C1 segment of cervical spinal cord (tissue), 14 donors: ENCODE results near the gene ZBBX.
"Not testable (repeated sequence)": the region's sequence is repeated elsewhere in the genome, so short reads cannot be mapped to it uniquely, and the experiment has no call there.

Experiments
- DNase-seq, 14 donors: peaks; one replicate each; lab custom pipeline; 2025; lab: John Stamatoyannopoulos, UW

Gene ZBBX, protein sequence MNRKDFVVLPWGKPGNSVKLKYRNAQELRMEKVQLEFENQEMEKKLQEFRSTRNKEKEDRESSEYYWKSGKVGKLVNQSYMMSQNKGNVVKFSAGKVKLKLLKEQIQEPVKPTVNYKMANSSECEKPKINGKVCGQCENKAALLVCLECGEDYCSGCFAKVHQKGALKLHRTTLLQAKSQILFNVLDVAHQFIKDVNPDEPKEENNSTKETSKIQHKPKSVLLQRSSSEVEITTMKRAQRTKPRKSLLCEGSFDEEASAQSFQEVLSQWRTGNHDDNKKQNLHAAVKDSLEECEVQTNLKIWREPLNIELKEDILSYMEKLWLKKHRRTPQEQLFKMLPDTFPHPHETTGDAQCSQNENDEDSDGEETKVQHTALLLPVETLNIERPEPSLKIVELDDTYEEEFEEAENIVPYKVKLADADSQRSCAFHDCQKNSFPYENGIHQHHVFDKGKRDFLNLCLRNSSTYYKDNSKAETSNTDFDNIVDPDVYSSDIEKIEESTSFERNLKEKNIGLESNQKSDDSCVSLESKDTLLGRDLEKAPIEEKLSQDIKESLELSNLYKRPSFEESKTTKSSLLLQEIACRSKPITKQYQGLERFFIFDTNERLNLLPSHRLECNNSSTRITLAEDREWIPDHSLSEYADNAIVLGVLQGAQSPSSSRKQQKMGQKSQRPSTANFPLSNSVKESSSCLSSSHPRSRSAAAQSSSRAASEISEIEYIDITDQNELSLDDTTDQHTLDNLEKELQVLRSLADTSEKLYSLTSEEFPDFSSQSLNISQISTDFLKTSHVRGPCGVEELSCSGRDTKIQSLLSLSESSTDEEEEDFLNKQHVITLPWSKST

DNA sequence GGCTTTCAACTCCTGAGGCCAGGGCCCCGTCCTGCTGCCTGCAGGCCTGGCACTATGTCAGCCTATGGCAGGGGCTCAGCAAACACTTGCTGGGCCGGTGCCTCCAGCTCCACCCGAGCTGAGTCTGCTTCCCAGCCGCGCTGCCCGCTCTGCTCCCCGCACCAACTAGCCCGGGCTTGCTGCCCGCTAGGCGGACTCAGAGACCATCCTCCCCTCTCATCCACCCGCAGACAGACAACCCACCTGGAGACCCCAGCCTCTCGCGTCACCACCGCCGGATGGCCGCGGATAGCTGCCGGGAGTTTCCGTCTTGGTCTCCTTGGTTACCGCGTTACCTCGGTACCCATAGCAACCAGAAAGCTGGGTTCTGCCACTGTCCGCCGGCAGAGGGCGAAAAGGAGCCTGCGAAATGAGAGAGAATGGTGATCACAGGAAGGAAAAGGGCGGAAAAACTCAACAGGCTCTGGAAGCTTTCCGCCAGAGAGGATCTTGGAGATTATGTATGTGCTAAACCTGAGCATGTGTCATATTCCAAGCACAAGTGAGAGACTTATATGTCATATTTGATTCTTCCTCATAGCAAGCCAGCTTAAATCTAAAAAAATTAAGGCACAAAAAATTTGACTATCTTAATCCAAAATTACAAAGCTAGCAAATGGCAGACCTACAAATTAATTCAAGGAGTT, at the start of gene ZBBX:
TSS of gene ZBBX (minus strand) at position 294 of the 686 bp plus-strand sequence. CDS start 7,396 bp downstream, outside the sequence.
- DNase-seq: peak in 13 of 14 donors; percentile 7 to 79 (median 66)

DNA sequence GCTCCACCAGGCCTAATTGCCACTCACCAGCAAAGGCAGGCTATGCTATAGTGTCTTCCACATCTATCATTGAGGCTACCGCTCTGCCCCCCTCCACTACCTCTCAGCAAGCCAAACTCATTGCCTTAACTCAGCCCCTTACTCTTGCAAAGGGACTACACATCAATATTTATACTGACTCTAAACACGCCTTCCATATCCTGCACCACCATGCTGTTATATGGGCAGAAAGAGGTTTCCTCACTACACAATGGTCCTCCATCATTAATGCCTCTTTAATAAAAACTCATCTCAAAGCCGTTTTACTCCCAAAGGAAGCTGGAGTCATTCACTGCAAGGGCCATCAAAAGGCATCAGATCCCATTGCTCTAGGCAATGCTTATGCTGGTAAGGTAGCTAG, 46.9 kb upstream of the ZBBX start:
- not testable (repeated sequence) for DNase-seq

DNA sequence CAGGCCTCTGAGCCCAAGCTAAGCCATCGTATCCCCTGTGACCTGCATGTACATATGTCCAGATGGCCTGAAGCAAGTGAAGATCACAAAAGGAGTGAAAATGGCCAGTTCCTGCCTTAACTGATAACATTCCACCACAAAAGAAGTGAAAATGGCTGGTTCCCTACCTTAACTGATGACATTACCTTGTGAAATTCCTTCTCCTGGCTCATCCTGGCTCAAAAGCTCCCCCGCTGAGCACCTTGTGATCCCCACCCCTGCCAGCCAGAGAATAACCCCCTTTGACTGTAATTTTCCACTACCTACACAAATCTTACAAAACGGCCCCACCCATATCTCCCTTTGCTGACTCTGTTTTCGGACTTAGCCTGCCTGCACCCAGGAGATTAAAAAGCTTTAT, 42.3 kb upstream of the ZBBX start:
- not testable (repeated sequence) for DNase-seq

DNA sequence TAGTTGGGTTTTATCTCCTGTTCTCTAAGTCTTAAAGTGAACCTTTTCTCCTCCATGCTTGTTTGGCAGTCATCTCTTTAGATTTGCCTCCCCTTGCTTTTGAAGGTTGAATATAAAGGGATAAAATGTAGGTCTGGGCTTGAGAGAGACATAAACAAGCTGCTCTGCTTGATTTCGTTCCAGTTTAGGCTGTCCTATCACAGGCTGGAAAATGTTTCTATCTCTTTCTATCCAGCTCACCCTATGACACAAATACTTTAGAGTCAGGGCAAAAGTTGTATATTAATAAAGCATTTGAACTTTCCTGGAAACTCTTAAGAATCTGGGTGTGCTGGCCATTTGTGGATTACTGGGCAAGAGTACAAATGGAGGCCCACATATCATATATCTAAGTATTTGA, 29.5 kb upstream of the ZBBX start:
- no peak for DNase-seq

DNA sequence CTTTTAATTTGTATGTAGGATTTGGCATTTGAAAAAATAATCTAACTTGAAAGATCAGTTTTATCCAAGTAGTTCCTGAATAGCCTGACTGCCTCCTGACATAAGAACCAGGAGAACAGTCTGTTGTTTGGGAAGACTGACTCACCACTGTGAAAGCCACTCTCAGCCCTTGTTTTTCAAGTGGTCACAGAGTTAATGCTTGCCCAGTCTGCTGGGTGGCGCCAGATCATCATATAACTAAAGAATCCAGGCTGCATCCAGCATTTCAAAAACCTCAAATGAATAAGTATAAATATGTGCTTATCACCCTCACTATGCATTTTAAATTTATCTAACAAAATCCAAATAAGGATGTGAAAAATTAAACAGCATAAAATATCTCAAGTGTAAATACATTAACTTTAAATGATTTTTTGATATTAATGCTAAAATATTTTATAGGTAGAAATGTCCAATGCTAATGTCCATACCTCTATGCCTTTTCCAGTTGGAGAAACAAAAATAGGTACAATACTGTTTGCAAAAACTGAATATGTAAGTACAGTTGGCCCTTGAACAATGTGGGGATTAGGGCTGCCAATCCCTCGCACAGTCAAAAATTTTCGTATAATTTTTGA, 26.9 kb upstream of the ZBBX start:
- peak in 10 of 14 donors; percentile 1 to 58 (median 19) for DNase-seq

DNA sequence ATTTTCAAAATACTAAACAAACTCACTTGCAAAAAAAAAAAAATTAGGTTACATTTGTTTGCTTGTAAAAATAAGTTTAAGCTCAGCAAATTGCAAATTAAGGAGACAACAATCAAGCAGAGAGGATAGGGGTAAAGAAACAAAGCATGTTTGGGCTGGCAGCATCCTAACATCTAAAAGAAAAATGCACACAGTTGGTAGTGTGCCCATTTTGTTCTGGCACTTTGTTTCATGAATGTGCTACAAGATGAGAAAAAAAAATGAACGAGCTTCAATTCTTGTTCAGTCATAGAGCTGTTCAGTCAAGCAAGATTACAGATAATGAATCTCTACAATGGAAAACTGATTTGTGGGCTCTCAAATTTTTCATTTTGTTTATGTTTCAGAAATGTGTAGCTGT, 17.7 kb upstream of the ZBBX start:
- DNase-seq: no peak

DNA sequence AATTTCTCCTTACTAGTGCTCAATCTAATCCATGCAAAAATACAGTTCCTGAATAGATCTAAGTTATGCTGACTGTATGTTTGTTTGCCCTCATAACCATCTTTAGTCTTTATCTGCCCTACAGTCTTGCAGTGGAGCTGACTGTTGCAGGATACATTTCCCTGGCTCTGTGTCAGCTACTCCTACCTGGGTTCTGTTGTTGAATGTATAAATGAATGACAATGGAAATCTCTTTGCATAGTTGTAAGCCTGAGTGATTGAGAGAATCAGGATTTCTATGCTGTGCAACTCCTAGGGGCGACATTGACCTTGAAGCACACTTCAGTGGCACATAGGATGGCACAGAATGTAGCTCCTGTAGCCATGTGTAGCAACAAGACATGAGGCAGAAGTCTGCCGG, 16.0 kb upstream of the ZBBX start:
- DNase-seq: no peak

DNA sequence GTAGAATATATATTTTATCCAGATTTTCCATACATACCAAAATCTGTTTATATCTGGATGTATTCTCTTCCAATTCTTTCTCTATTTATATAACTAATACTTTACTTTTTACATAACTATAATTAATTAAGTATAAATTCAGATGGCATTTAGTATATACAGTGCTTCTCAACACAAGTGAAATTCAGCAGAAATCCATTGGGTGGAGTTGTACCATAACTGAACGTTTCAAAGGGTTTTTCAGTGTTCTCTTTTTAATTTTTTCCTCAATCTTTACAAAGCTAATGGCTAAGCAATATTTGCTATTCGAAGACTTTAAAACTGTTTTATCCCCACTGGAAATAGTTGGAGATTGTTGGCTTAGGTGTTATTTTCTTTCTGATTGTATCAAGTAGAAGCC, 13.9 kb upstream of the ZBBX start:
- no peak for DNase-seq

DNA sequence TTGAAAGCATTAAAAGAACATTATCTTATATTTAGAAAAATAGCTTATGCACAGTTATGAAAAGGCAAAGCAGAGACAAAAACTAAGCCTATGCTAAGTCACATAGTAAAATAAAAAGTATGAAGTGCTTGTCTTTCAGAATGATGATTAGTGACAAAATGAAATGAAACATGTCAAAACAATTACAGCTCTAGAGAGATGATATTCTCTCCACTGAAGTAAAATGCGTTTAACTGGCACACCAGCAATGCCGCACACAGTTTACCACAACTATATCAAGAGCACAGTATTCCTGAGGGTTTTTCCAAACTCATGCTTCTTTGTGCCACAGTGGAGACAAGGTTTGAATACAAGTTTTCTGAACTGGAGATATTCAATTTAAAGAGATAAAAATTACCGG, 2.1 kb upstream of the ZBBX start:
- DNase-seq: no peak

DNA sequence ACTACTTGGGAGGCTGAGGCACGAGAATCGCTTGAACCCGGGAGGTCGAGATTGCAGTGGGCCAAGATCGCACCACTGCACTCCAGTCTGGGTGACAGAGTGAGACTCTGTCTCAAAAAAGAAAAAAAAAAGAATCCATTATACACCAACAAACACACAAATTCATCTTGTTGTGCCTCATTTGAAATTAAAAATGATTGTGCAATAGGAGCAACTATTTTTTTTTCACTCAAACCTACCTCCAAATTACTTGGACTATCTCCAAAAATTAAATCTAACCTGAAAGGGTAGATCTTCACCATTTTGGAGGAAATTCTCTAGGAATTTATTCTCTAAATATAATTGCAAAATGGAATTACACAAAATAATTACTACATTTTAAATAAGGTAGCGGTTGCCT, 4.6 kb downstream of the ZBBX start:
- no peak for DNase-seq

DNA sequence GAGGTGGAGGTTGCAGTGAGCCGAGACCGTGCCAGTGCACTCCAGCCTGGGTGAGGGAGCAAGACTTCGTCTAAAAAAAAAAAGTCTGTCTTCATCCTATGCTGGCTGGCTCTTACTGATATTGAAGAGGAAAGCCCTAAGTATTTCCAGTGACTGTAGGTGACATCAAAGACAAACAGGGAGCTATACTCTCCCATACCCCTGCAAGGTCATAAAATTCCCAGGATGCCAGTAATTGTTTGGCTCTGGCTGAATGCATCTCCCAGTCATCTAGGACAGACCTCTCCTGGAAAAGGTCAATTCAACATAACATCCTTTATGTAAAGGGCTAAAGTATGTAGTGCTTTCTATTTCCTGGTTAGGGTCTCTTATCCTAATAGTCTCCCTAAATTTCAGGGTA, 8.0 kb downstream of the ZBBX start:
- DNase-seq: no peak

DNA sequence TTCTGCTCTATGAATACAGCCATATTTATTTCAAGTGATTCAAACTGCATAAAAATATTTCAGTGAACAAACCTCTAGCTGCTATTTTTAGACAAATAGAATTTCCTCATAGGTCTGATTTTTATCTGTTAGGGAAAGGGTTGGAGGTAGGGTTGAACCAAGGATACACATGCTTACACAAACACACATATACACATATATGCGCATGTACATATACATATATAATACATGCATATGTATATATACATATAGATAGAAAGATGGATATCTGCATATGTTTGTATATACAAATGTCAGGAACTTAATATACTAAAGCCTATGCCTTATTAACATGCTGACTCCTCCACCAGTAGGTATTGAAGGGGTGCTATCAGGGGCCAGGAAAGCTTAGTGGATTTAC, 18.1 kb downstream of the ZBBX start:
- DNase-seq: no peak

DNA sequence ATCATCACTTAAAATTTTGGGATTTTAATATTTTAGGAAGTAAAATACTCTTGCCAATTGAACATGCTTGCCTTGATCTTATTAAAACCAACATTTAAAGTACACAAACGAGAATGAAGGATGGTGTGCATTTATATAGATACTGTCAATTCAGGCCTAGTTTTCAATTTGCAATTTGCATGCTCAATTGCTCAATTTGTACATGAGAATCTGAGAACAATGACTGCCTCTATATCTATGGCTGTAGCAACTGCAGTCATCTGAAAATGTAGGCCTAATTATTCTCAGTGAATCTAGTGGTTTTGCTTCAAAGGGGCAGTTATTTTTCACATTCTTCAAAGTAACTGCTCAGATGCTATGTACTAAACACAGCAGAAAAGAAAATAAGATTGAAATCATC, 18.8 kb downstream of the ZBBX start:
- no peak for DNase-seq

DNA sequence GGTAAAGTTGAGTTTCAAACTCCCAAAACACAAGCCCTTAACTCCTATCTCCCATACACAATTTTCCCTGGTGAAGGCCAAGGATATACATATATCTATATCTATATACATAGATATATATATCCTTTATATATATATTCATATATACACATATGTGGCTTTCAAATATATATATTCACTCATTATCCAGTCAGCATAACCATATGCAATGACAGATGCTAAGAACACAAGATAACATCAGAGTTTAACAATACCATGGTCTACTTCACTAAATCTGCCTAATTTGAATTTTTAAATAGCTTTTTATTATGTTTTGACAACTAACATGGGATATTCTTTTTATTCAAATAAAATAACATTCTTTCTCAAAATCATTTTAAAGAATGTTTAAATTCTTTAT, 24.7 kb downstream of the ZBBX start:
- DNase-seq: no peak

DNA sequence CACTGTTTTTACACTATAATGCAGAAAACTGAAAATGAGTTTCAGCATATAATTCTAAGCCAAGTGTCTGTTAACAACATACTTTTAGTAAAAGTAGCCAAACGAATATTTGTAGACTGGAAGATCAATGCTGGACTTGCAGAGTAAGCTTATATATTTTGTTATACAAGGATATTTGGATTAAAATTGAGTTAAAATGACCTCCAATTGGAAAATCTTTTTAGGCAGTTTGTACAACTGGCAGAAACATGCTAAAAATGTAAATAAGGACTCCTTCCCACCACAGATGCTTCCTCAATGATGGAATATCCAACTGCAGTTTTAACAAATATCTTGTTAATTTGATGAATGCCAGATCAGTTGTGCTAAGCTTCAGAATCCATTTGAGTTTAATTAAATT, 25.3 kb downstream of the ZBBX start:
- DNase-seq: no peak

DNA sequence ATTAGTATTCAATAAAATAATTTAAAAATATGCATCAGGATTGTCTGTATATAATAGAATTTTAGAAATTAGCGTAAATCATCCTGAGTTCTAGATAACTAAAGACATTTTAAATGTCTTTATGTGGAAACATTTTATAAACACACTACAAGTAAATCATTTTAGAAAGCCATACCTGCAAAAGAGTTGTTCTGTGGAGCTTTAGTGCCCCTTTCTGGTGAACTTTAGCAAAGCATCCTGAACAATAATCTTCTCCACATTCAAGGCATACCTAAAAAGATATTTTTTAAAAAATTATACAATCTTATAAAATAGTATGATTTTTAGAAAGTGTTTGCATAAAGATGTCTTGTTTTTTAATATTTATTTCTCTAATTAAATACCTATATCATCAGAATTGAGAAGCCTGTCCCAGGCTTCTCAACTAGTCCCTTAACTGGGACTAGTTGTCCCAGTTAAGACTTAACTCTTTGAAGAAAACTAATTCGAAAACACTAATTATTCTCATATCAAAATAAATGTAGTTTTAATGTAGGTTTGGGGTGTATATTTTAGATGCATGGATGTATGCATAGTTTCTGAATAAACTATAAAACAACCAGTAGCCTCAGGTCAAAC, 29.7 kb downstream of the ZBBX start:
- DNase-seq: no peak

DNA sequence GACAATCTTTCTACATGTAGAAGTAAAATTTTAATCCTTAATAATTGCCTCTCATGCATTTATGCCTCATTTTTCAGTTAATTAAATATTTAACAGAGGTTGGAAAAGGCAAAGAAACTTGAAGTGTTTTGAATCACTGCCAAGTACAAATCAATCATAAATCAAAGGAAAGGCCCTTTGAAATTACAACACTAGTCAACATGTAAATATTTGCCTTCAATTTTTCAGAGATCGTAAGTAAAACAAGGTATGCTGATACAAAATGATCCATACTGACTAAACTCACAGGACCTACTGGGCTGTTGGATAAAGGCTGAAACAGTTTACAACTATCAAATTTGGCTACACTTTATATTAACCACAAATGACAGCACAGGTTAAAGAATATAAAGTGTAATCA, 33.9 kb downstream of the ZBBX start:
- no peak for DNase-seq

DNA sequence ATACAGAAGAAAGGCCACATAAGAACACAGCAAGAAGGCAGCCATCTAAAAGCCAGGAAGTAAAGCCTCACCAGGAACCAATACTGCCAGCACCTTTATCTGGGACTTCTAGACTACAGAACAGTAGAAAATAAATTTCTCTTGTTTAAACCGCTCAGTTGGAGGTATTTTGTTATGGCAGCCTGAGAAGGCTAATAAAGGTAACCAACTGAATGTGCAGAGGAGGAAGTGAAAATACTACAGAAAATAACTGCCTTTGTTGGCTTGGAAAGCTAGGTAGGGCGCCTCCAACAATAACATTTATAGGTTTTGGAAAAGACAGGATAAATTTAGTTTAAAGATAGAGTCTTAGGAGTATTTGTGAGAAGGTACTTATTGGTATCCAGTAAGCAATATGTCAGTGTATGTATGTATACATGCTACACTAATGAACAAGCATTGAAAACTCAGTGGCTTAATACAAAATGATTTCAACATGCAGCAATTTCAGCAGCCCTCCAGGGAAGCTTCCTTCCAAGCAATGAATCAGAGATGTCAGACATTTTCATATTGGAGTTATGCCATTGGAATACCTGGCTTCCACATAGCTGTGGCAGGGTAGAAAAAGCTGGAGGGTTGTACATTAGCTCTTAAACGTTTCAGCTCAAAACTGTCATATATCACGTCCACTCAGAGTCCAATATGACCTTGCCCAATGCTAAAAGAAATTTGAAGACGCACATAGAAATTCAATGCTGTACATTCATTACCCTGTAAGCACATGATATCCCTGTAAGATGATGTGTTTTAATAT, 48.9 kb downstream of the ZBBX start:
- DNase-seq: no peak

DNA sequence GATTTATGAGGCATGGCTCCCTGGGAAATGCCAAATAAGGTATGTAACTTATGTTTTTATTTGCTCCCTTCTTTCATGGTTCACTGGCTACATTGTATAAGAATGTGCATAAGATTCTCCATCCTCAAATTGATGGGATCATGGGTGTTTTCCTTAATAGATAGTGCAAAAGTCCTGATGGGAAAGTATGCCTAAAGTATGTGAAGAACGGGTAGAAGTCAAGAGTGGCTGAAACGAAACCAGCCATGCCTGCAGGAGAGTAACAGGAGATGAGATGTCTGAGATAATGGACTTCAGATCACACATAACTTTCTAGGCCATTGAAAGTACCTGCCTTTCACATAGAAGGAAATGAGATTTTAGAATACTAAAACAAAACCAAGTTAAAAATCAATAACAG, 56.5 kb downstream of the ZBBX start:
- DNase-seq: no peak

DNA sequence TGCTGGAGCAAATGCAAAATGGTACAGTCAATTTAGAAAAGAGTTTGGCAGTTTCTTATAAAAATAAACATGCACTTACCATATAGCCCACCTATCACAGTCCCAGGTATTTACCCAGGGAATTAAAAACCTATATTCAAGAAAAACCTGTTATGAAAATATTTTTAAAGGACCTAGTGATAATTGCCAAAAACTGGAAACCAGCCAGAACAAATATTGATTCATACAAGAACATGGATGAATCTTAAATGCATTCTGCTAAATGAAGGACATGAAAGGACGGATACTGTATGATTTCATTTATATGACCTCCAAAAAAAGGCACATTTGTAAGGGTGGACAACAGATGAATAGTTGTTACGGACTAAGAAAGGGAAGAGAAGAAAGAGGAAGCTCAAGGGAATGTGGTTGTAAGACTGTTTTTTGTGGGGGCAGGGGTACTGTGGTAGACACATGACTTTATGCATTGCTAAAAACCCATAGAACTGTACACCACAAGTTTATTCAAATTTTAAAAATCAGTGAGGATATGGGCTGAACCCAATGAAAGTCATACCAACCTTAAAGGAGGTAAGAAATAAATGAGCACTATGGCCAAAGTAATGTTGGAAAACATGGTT, 61.0 kb downstream of the ZBBX start:
- DNase-seq: no peak
